ENCODE data around the gene GPR35. TPM values are rescaled to one million over a fixed set of nuclear protein-coding genes. Genes with fewer than 3 reads are reported as not detected.

Gene GPR35
- polyA plus RNA-seq, 12 donors, result 0.62 to 17.6 (median 1.8) TPM; not detected in 1

GRCh38 chr2:240637116-240637900 is 12.0 kb downstream of the GPR35 start:
- no peak for DNase-seq

- DNase-seq, result no peak
Observed at GRCh38 chr2:240637901-240638345, 12.6 kb downstream of the GPR35 start.

- peak; percentile 82 for DNase-seq
Observed at GRCh38 chr2:240638512-240639160, 13.4 kb downstream of the GPR35 start.

- DNase-seq, result no peak
Observed at GRCh38 chr2:240639566-240639965, 14.3 kb downstream of the GPR35 start.

GRCh38 chr2:240640939-240641338 is 15.7 kb downstream of the GPR35 start:
- DNase-seq, result no peak

- DNase-seq, result no peak
Observed at GRCh38 chr2:240642061-240642805, 17.0 kb downstream of the GPR35 start.

GRCh38 chr2:240642806-240643092 is 17.5 kb downstream of the GPR35 start:
- no peak for DNase-seq

- DNase-seq, result no peak
Observed at GRCh38 chr2:240643093-240643810, 18.0 kb downstream of the GPR35 start.

GRCh38 chr2:240643811-240644150 is 18.5 kb downstream of the GPR35 start:
- DNase-seq, result no peak

GRCh38 chr2:240644171-240644651 is 18.9 kb downstream of the GPR35 start:
- DNase-seq, result no peak

- no peak for DNase-seq
Observed at GRCh38 chr2:240644859-240645301, 19.6 kb downstream of the GPR35 start.

- no peak for DNase-seq
Observed at GRCh38 chr2:240645346-240645745, 20.1 kb downstream of the GPR35 start.

GRCh38 chr2:240645801-240646175 is 20.5 kb downstream of the GPR35 start:
- DNase-seq, result no peak

- DNase-seq, result no peak
Observed at GRCh38 chr2:240646176-240646899, 21.1 kb downstream of the GPR35 start.

- no peak for DNase-seq
Observed at GRCh38 chr2:240646900-240647502, 21.7 kb downstream of the GPR35 start.

- DNase-seq, result no peak
Observed at GRCh38 chr2:240647503-240648154, 22.3 kb downstream of the GPR35 start.

- no peak for DNase-seq
Observed at GRCh38 chr2:240648155-240648649, 22.9 kb downstream of the GPR35 start.

GRCh38 chr2:240648650-240649275 is 23.5 kb downstream of the GPR35 start:
- no peak for DNase-seq

GRCh38 chr2:240649331-240649730 is 24.1 kb downstream of the GPR35 start:
- DNase-seq, result no peak
